Effector memory CD4-positive, alpha-beta T cell (primary cell): ENCODE results near the gene ZNF423.

Experiments
- DNase-seq, 3 donors: peaks; one replicate each; pipeline ENCODE4 v3.0.0-alpha.2; 2020
- H3K27ac ChIP-seq: 2 replicates; pipeline ENCODE4 v1.7.0; 2013; ENCODE audit warnings: mild to moderate bottlenecking, low read length, moderate library complexity; ENCODE audit not compliant: insufficient read depth, poor library complexity, severe bottlenecking
- H3K27me3 ChIP-seq: replicated peaks from 2 replicates; pipeline ENCODE4 v1.7.0; 2013; ENCODE audit warnings: mild to moderate bottlenecking, low read length; ENCODE audit not compliant: insufficient read depth, control insufficient read depth, poor library complexity, severe bottlenecking
- H3K36me3 ChIP-seq: 2 replicates; pipeline ENCODE4 v1.7.0; 2013; ENCODE audit warnings: mild to moderate bottlenecking, low read length, moderate library complexity; ENCODE audit not compliant: control insufficient read depth, insufficient read depth
- H3K4me1 ChIP-seq: 2 replicates; pipeline ENCODE4 v1.7.0; 2013; ENCODE audit warnings: low read length, mild to moderate bottlenecking; ENCODE audit not compliant: control insufficient read depth, insufficient read depth, poor library complexity, severe bottlenecking
- H3K4me3 ChIP-seq: 2 replicates; pipeline ENCODE4 v1.7.0; 2013; ENCODE audit warnings: low read length, low read depth, mild to moderate bottlenecking; ENCODE audit not compliant: insufficient read depth, poor library complexity, severe bottlenecking
- H3K9me3 ChIP-seq: 2 replicates; pipeline ENCODE4 v1.7.0; 2013; ENCODE audit warnings: mild to moderate bottlenecking, low read length, moderate library complexity; ENCODE audit not compliant: control insufficient read depth

Gene ZNF423

DNA sequence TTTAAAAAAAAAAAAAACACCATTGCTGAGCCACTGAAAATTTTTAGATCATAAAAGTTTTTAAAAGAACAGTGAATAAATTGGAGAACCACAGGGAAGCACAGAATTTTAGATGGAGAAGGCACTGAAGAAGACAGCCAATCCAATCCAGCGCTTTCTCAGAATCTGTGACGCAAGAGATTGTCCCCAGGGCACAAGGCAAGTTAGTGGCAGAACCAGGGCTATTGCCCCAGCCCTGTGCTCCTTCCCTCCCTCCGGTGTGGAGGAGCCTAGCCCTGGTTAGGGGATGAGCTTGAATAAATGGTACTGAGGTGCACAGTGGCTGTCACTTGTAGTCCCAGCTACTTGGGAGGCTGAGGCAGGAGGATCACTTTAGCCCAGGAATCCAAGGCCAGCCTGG is 108.3 kb downstream of the ZNF423 start:
- H3K27ac ChIP-seq, result no peak overlapping the region
- DNase-seq, result no peak
- no peaks in the 10 kb centered on the region for H3K4me1 ChIP-seq
- no peaks in the 10 kb centered on the region for H3K27me3 ChIP-seq
- no peak overlapping the region for H3K4me3 ChIP-seq
- H3K36me3 ChIP-seq, result no peaks in the 10 kb centered on the region
- H3K9me3 ChIP-seq, result no peaks in the 10 kb centered on the region

- no peak for DNase-seq
- no peaks in the 10 kb centered on the region for H3K36me3 ChIP-seq
- no peaks in the 10 kb centered on the region for H3K27me3 ChIP-seq
- H3K27ac ChIP-seq, result no peak overlapping the region
- no peaks in the 10 kb centered on the region for H3K4me1 ChIP-seq
- H3K9me3 ChIP-seq, result no peaks in the 10 kb centered on the region
- no peak overlapping the region for H3K4me3 ChIP-seq
Observed at GRCh38 chr16:49746545-49746944, 109.4 kb downstream of the ZNF423 start.

GRCh38 chr16:49745311-49745747 is 110.6 kb downstream of the ZNF423 start:
- H3K27me3 ChIP-seq, result no peaks in the 10 kb centered on the region
- H3K4me1 ChIP-seq, result no peaks in the 10 kb centered on the region
- H3K36me3 ChIP-seq, result no peaks in the 10 kb centered on the region
- H3K27ac ChIP-seq, result no peak overlapping the region
- DNase-seq, result no peak
- no peaks in the 10 kb centered on the region for H3K9me3 ChIP-seq
- no peak overlapping the region for H3K4me3 ChIP-seq

GRCh38 chr16:49744244-49745220 is 111.4 kb downstream of the ZNF423 start:
- no peaks in the 10 kb centered on the region for H3K27me3 ChIP-seq
- no peak overlapping the region for H3K4me3 ChIP-seq
- no peak for DNase-seq
- H3K27ac ChIP-seq, result no peak overlapping the region
- no peaks in the 10 kb centered on the region for H3K9me3 ChIP-seq
- H3K4me1 ChIP-seq, result no peaks in the 10 kb centered on the region
- H3K36me3 ChIP-seq, result no peaks in the 10 kb centered on the region

GRCh38 chr16:49743658-49744057 is 112.3 kb downstream of the ZNF423 start:
- Histone ChIP-seq H3K4me3 (no peak overlapping the region), H3K36me3 (no peaks in the 10 kb centered on the region), H3K27ac (no peak overlapping the region), H3K9me3 (no peaks in the 10 kb centered on the region), H3K4me1 (no peaks in the 10 kb centered on the region), H3K27me3 (no peaks in the 10 kb centered on the region)
- DNase-seq, result no peak

DNA sequence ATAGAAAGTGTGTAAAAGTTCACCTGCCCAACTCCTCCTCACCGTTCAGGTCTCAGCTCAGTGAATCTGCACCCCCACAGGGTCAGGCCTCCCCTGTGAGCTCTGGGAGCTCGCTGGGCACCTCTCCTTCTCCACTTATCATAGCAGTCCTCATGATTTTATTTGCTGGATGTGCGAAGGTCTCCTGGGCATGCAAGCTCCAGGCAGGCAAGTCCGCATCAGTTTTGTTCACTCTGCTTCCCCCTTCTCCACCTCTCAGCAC is 112.8 kb downstream of the ZNF423 start:
- Histone ChIP-seq H3K9me3 (no peaks in the 10 kb centered on the region), H3K27ac (no peak overlapping the region), H3K36me3 (no peaks in the 10 kb centered on the region), H3K4me3 (no peak overlapping the region), H3K27me3 (no peaks in the 10 kb centered on the region), H3K4me1 (no peaks in the 10 kb centered on the region)
- no peak for DNase-seq

GRCh38 chr16:49742428-49743202 is 113.3 kb downstream of the ZNF423 start:
- no peak for DNase-seq
- H3K9me3 ChIP-seq, result no peaks in the 10 kb centered on the region

GRCh38 chr16:49740256-49740655 is 115.7 kb downstream of the ZNF423 start:
- DNase-seq, result no peak
- Histone ChIP-seq H3K27ac (no peak overlapping the region), H3K9me3 (no peaks in the 10 kb centered on the region), H3K27me3 (no peaks in the 10 kb centered on the region), H3K36me3 (no peaks in the 10 kb centered on the region), H3K4me1 (no peaks in the 10 kb centered on the region), H3K4me3 (no peak overlapping the region)

More at GRCh38 chr16:49742428-49743202, 113.3 kb downstream of the ZNF423 start:
- H3K4me1 ChIP-seq, result no peaks in the 10 kb centered on the region
- H3K4me3 ChIP-seq, result no peak overlapping the region
- no peak overlapping the region for H3K27ac ChIP-seq
- no peaks in the 10 kb centered on the region for H3K27me3 ChIP-seq
- no peaks in the 10 kb centered on the region for H3K36me3 ChIP-seq

GRCh38 chr16:49739381-49739780 is 116.5 kb downstream of the ZNF423 start:
- Histone ChIP-seq H3K9me3 (no peaks in the 10 kb centered on the region), H3K36me3 (no peaks in the 10 kb centered on the region), H3K4me1 (no peaks in the 10 kb centered on the region), H3K4me3 (no peak overlapping the region), H3K27ac (no peak overlapping the region), H3K27me3 (no peaks in the 10 kb centered on the region)
- DNase-seq, result no peak

DNA sequence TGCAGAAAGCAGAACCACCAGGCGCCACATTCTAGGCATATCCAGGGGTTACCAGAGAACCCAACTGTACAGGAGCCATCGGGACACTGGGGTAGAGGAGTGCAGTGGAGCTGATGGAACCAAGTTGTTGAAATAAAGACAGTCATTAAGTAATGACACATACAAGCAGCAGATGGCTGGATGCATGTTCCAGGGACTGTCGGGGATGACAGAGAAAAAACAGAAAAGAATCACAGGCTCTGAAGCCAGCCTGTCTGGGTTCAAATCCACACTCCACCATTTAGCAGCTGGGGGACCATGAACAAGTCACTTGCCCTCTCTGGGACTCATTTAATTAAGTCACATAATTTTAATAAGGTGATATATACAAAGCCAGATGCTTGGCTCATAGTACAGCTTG is 117.1 kb downstream of the ZNF423 start:
- H3K4me3 ChIP-seq, result no peak overlapping the region
- H3K9me3 ChIP-seq, result no peaks in the 10 kb centered on the region

More for the DNA sequence above, 117.1 kb downstream of the ZNF423 start:
- DNase-seq, result no peak
- Histone ChIP-seq H3K36me3 (no peaks in the 10 kb centered on the region), H3K27ac (no peak overlapping the region), H3K27me3 (no peaks in the 10 kb centered on the region), H3K4me1 (no peaks in the 10 kb centered on the region)
